ENCODE measurements around the gene SIGLEC7.

Gene SIGLEC7

DNA sequence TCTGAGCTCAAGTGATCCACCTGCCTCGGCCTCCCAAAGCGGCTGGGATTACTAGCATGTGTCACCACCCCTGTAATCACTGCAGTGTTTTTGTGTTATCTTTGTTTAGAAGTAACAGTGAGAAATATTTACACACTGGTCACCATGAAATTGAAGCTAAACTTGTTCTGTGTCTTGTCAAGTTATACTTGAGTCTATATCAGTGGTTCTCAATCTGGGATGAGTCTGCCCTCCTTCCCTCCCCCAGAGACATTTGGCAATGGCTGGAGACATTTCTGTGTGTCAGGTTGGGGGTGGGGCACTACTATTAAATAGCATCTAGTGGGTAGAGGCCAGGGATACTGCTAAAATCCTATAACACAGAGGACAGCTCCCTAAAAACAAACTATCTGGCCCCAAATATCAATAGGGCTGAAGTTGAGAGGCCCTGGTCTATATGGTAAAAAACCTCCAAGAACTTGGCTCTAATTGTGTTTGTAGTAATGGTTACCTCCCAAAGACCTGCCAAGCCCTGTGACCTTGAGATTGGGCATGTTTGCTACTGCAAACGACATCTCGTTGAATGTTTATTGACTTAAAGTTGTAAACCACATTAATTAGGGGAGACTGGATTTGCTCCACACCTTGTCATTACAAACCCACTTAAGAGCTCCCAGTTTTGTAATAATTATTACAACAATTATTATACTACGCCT lies 40.8 kb upstream of the SIGLEC7 start:
- Histone ChIP-seq H3K27ac (ENCODE audit: low read depth, low read length) (no peak overlapping the region), H3K4me2 (ENCODE audit: low read length) (no peak overlapping the region), H3K36me3 (ENCODE audit: control insufficient read depth, insufficient read depth, low read length) (no peaks in the 10 kb centered on the region), H3K56ac (ENCODE audit: low read length) (no peak overlapping the region), H3K18ac (ENCODE audit: low read length) (no peak overlapping the region), H3K4me3 (ENCODE audit: low read length) (no peak overlapping the region), H3K79me2 (ENCODE audit: control insufficient read depth, insufficient read depth, low read length) (no peaks in the 10 kb centered on the region), H2BK15ac (replicated peaks; ENCODE audit: low read depth) (no peak overlapping the region), H4K8ac (ENCODE audit: low read depth, low read length) (no peak overlapping the region), H3K4me1 (ENCODE audit: control insufficient read depth, low read depth, low read length) (no peaks in the 10 kb centered on the region), H3K79me1 (ENCODE audit: low read length) (no peaks in the 10 kb centered on the region), H3K4ac (ENCODE audit: low read depth, low read length) (no peak overlapping the region), H3K9ac (ENCODE audit: low read length) (no peak overlapping the region), H3K27me3 (ENCODE audit: insufficient read depth, low read length, poor library complexity) (no peaks in the 10 kb centered on the region), H2BK120ac (ENCODE audit: low read depth, low read length) (no peak overlapping the region), H4K5ac (ENCODE audit: low read length) (no peak overlapping the region), H2BK5ac (ENCODE audit: low read length) (no peak overlapping the region), H2AK5ac (ENCODE audit: low read length) (no peak overlapping the region), H3K23ac (ENCODE audit: low read length) (no peak overlapping the region)
- no CpG with 5 or more reads among the region's 5 CpGs for WGBS (ENCODE audit: extremely low coverage, insufficient coverage, low lambda C conversion rate)
- no peak for DNase-seq

DNA sequence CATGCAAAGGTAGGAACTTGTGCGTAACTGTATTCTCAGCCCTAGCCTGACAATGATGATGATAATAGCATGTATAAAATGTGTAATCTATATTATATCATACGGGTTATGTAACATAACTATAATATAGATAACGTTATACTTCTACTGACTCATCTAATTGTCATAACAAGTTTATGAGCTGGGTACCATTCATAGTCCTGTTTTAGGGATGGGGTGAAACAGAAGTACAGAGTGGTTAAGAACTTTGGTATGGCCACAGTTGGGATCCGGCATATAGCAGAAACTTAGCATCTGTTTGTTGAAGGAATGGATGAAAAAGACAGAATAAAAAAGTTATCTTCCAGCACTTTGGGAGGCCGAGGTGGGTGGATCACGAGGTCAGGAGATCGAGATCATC lies 39.1 kb upstream of the SIGLEC7 start:
- Histone ChIP-seq H3K79me1 (ENCODE audit: low read length) (peaks cover 4% of the 10 kb centered on the region), H3K9ac (ENCODE audit: low read length) (no peak overlapping the region), H2BK120ac (ENCODE audit: low read depth, low read length) (no peak overlapping the region), H4K5ac (ENCODE audit: low read length) (no peak overlapping the region), H4K8ac (ENCODE audit: low read depth, low read length) (no peak overlapping the region), H3K79me2 (ENCODE audit: control insufficient read depth, insufficient read depth, low read length) (no peaks in the 10 kb centered on the region), H3K27ac (ENCODE audit: low read depth, low read length) (no peak overlapping the region), H3K4me3 (ENCODE audit: low read length) (no peak overlapping the region), H2AK5ac (ENCODE audit: low read length) (no peak overlapping the region), H3K36me3 (ENCODE audit: control insufficient read depth, insufficient read depth, low read length) (no peaks in the 10 kb centered on the region), H3K23ac (ENCODE audit: low read length) (no peak overlapping the region), H3K56ac (ENCODE audit: low read length) (no peak overlapping the region), H3K4me1 (ENCODE audit: control insufficient read depth, low read depth, low read length) (no peaks in the 10 kb centered on the region), H3K4me2 (ENCODE audit: low read length) (no peak overlapping the region), H2BK15ac (replicated peaks; ENCODE audit: low read depth) (no peak overlapping the region), H3K4ac (ENCODE audit: low read depth, low read length) (no peak overlapping the region), H2BK5ac (ENCODE audit: low read length) (no peak overlapping the region), H3K27me3 (ENCODE audit: insufficient read depth, low read length, poor library complexity) (no peaks in the 10 kb centered on the region), H3K18ac (ENCODE audit: low read length) (no peak overlapping the region)
- WGBS (ENCODE audit: extremely low coverage, insufficient coverage, low lambda C conversion rate): no CpG with 5 or more reads among the region's 7 CpGs
- DNase-seq: no peak

DNA sequence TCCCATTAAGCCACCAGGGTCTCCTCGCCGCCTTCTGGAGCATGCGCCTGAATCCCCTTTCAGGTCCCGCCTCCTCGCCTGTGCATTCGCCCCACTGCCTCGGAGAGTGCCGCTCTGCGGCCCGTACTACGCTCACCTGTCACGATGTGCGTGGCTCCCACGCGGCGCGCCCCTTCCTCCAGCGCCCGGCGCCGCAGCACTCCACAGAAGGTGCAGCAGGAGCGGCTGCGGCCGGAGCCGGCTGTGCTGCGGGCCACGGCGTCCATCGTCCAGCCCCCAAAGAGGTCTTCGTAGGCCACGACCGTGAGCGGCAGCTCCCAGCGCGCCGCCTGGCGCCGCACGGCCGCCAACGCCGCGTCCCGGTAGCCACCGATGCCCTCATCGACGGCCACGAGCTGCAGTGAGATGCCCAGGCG lies 38.2 kb upstream of the SIGLEC7 start:
- Histone ChIP-seq H3K4me3 (ENCODE audit: low read length) (no peak overlapping the region), H3K23ac (ENCODE audit: low read length) (no peak overlapping the region), H3K4me1 (ENCODE audit: control insufficient read depth, low read depth, low read length) (no peaks in the 10 kb centered on the region), H3K56ac (ENCODE audit: low read length) (no peak overlapping the region), H3K79me2 (ENCODE audit: control insufficient read depth, insufficient read depth, low read length) (no peaks in the 10 kb centered on the region), H3K36me3 (ENCODE audit: control insufficient read depth, insufficient read depth, low read length) (no peaks in the 10 kb centered on the region), H4K8ac (ENCODE audit: low read depth, low read length) (no peak overlapping the region), H3K4ac (ENCODE audit: low read depth, low read length) (no peak overlapping the region), H2BK15ac (replicated peaks; ENCODE audit: low read depth) (no peak overlapping the region), H3K4me2 (ENCODE audit: low read length) (no peak overlapping the region), H2BK5ac (ENCODE audit: low read length) (no peak overlapping the region), H3K79me1 (ENCODE audit: low read length) (peaks cover 4% of the 10 kb centered on the region), H2BK120ac (ENCODE audit: low read depth, low read length) (no peak overlapping the region), H4K5ac (ENCODE audit: low read length) (no peak overlapping the region), H3K27ac (ENCODE audit: low read depth, low read length) (no peak overlapping the region), H3K9ac (ENCODE audit: low read length) (no peak overlapping the region), H3K27me3 (ENCODE audit: insufficient read depth, low read length, poor library complexity) (no peaks in the 10 kb centered on the region), H2AK5ac (ENCODE audit: low read length) (no peak overlapping the region), H3K18ac (ENCODE audit: low read length) (no peak overlapping the region)
- no peak for DNase-seq
- whole genome bisulfite sequencing (ENCODE audit: extremely low coverage, insufficient coverage, low lambda C conversion rate): no CpG with 5 or more reads among the region's 49 CpGs

DNA sequence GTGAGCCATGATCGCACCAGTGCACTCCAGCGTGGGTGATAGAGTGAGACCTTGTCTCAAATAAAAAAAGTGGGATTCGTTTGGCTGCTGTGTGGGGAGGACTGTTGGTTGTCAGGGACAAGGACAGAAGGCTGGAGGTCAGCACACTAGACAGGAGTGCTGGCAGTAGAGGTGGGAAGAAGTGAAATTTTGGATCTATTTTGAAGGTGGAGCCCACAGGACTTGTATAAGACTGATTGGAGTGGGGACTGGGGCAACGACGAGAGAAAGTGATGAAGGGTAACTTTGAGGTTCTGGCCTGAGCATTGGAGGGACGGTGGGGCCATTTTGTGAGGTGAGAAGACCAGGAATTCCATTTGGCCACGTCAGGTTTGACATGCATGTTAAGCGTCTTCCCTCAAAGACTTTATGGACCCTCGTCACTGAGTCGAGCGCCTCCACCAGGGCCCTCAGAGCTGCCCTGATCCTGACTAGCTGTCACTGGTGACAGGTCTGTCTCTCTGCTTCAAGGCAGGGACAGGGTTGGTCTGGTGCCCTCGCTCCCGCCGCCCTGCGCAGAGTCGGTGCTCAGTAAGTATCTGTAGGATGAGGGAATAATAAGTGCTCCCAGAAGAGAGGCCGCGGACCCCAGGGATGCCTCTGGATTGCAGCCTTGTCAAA lies 34.6 kb upstream of the SIGLEC7 start:
- Histone ChIP-seq H3K56ac (ENCODE audit: low read length) (peak overlapping the region; percentile 92), H3K23ac (ENCODE audit: low read length) (no peak overlapping the region), H3K4me1 (ENCODE audit: control insufficient read depth, low read depth, low read length) (no peaks in the 10 kb centered on the region), H3K36me3 (ENCODE audit: control insufficient read depth, insufficient read depth, low read length) (no peaks in the 10 kb centered on the region), H2BK5ac (ENCODE audit: low read length) (no peak overlapping the region), H2BK120ac (ENCODE audit: low read depth, low read length) (no peak overlapping the region), H3K79me2 (ENCODE audit: control insufficient read depth, insufficient read depth, low read length) (no peaks in the 10 kb centered on the region), H3K4me3 (ENCODE audit: low read length) (peak overlapping the region; percentile 80), H3K27me3 (ENCODE audit: insufficient read depth, low read length, poor library complexity) (no peaks in the 10 kb centered on the region), H4K8ac (ENCODE audit: low read depth, low read length) (no peak overlapping the region), H3K18ac (ENCODE audit: low read length) (no peak overlapping the region), H3K4ac (ENCODE audit: low read depth, low read length) (no peak overlapping the region), H3K4me2 (ENCODE audit: low read length) (peak overlapping the region; percentile 84), H2AK5ac (ENCODE audit: low read length) (no peak overlapping the region), H3K79me1 (ENCODE audit: low read length) (peaks cover 4% of the 10 kb centered on the region), H3K27ac (ENCODE audit: low read depth, low read length) (no peak overlapping the region), H3K9ac (ENCODE audit: low read length) (peak overlapping the region; percentile 77), H2BK15ac (replicated peaks; ENCODE audit: low read depth) (no peak overlapping the region), H4K5ac (ENCODE audit: low read length) (no peak overlapping the region)
- no CpG with 5 or more reads among the region's 18 CpGs for WGBS (ENCODE audit: extremely low coverage, insufficient coverage, low lambda C conversion rate)
- peak; percentile 79 for DNase-seq

DNA sequence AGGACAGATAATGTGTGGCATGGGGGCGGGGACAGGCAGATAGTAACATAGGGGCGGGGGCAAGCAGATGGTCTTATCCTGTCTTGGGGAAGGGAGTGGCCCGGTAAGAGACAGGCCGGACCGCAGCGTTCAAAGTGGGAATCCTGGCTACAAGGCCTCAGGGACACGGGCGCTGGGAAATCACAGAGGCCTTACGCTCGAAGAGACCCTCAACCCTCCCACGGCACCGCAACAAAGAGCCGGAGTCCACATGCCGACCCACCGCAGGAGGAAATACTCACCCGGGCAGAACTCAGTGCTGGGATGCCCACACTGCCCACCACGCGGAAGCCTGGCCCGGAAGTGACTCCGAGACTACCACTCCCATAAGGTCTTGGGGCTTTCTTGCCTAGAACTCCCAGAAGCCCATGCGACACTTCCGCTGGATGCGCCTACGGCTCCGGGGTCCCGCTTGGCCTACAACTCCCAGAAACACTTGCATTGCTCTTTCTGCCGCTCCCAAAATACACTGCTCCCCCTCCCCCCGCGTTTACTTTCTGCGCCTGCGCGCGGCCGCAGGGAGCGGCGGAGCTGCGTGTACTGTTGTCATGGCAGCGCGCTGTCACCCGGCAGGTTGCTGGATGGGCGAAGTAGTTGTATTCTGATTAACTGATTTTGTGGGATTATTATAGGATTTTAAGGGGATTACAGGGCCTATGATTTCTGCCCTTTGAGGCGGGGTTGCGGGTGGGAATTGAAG lies 33.9 kb upstream of the SIGLEC7 start, which contains the start of gene CTU1:
Gene CTU1 (minus strand): TSS at position 344 of the 739 bp plus-strand sequence. CDS start 3,840 bp downstream, outside the sequence.
- H3K4ac ChIP-seq (ENCODE audit: low read depth, low read length): no peak within 1 kb of the TSS
- no peak within 1 kb of the TSS for H2AK5ac ChIP-seq (ENCODE audit: low read length)
- no peak within 1 kb of the TSS for H4K8ac ChIP-seq (ENCODE audit: low read depth, low read length)
- DNase-seq: peak; percentile 100
- no peak within 1 kb of the TSS for H3K23ac ChIP-seq (ENCODE audit: low read length)
- no peak within 1 kb of the TSS for H3K27ac ChIP-seq (ENCODE audit: low read depth, low read length)
- H3K4me3 ChIP-seq (ENCODE audit: low read length): peak within 1 kb of the TSS; percentile 80
- no peak within 1 kb of the TSS for H2BK120ac ChIP-seq (ENCODE audit: low read depth, low read length)
- no CpG with 5 or more reads among the region's 43 CpGs for WGBS (ENCODE audit: extremely low coverage, insufficient coverage, low lambda C conversion rate)
- no peak within 1 kb of the TSS for H3K18ac ChIP-seq (ENCODE audit: low read length)
- H3K9ac ChIP-seq (ENCODE audit: low read length): peak within 1 kb of the TSS; percentile 77
- H3K36me3 ChIP-seq (ENCODE audit: control insufficient read depth, insufficient read depth, low read length): no peaks in the 10 kb centered on the region
- H3K4me1 ChIP-seq (ENCODE audit: control insufficient read depth, low read depth, low read length): no peaks in the 10 kb centered on the region
- H2BK15ac ChIP-seq (replicated peaks; ENCODE audit: low read depth): no peak within 1 kb of the TSS
- no peak within 1 kb of the TSS for H2BK5ac ChIP-seq (ENCODE audit: low read length)
- no peak within 1 kb of the TSS for H4K5ac ChIP-seq (ENCODE audit: low read length)
- H3K79me2 ChIP-seq (ENCODE audit: control insufficient read depth, insufficient read depth, low read length): no peaks in the 10 kb centered on the region
- no peaks in the 10 kb centered on the region for H3K27me3 ChIP-seq (ENCODE audit: insufficient read depth, low read length, poor library complexity)
- H3K56ac ChIP-seq (ENCODE audit: low read length): peak within 1 kb of the TSS; percentile 92
- H3K4me2 ChIP-seq (ENCODE audit: low read length): peak within 1 kb of the TSS; percentile 84
- H3K79me1 ChIP-seq (ENCODE audit: low read length): peaks cover 4% of the 10 kb centered on the region
